HFFc6 (cell line): Measurements from ENCODE around the gene PDE4B. TPM values are rescaled to one million over a fixed set of nuclear protein-coding genes. Genes with fewer than 3 reads are reported as not detected.
"Not testable (repeated sequence)": the region's sequence is repeated elsewhere in the genome, so short reads cannot be mapped to it uniquely, and the experiment has no call there.

Source experiments
- DNase-seq: peaks from one replicate; pipeline ENCODE4 v3.0.0-alpha.2; 2018
- H3K27ac Mint-ChIP-seq: 2 replicates; pipeline ENCODE4 v1.8.0; 2020; ENCODE audit warnings: mild to moderate bottlenecking, mixed read lengths
- H3K27me3 Mint-ChIP-seq: 2 replicates; pipeline ENCODE4 v1.8.0; 2021; ENCODE audit warnings: mild to moderate bottlenecking, moderate library complexity, mixed read lengths; ENCODE audit not compliant: insufficient read depth
- H3K36me3 Mint-ChIP-seq: 2 replicates; pipeline ENCODE4 v1.8.0; 2021; ENCODE audit warnings: low read depth, mixed read lengths
- H3K4me1 Mint-ChIP-seq: 2 replicates; pipeline ENCODE4 v1.8.0; 2020; ENCODE audit warnings: low read depth, mixed read lengths
- H3K4me3 Mint-ChIP-seq: 2 replicates; pipeline ENCODE4 v1.8.0; 2020; ENCODE audit warnings: mild to moderate bottlenecking, moderate library complexity, mixed read lengths
- H3K9me3 Mint-ChIP-seq: 2 replicates; pipeline ENCODE4 v1.8.0; 2020; ENCODE audit warnings: mild to moderate bottlenecking, mixed read lengths
- CTCF ChIP-seq: fragments of 200-600 bp; sonication (generic); IDR thresholded peaks from 2 replicates; pipeline ENCODE4 v1.5.0; 2021; ENCODE audit warnings: antibody characterized with exemption, mild to moderate bottlenecking
- total RNA-seq, 6 experiments: library from RNA; stranded (reverse); fragmentation: NEBNext Ultra II Directional; extraction: Animal tissue kit (Norgen Biotek cat#: 25700); gene quantifications; 2 replicates in 1 of 6; 3 replicates in 5 of 6; pipeline ENCODE4 v1.2.3, GENCODE V29; 2021

The PDE4B gene
- total RNA-seq, 6 experiments from 2014 or later = 34.9 to 57.6 (median 42.8) TPM

- no peaks in the 10 kb centered on the region; the same call in none of the 2 replicates for H3K27me3 Mint-ChIP-seq
- no peak overlapping the region for H3K4me3 Mint-ChIP-seq
- no peaks in the 10 kb centered on the region for H3K9me3 Mint-ChIP-seq
- no peak for DNase-seq
- TF ChIP-seq CTCF = no peak
- H3K27ac Mint-ChIP-seq = no peak overlapping the region
- no peaks in the 10 kb centered on the region for H3K36me3 Mint-ChIP-seq
- no peaks in the 10 kb centered on the region; the same call in 1 of the 2 replicates for H3K4me1 Mint-ChIP-seq
Observed at GRCh38 chr1:66135161-66135560, 342.5 kb downstream of the PDE4B start.

DNA sequence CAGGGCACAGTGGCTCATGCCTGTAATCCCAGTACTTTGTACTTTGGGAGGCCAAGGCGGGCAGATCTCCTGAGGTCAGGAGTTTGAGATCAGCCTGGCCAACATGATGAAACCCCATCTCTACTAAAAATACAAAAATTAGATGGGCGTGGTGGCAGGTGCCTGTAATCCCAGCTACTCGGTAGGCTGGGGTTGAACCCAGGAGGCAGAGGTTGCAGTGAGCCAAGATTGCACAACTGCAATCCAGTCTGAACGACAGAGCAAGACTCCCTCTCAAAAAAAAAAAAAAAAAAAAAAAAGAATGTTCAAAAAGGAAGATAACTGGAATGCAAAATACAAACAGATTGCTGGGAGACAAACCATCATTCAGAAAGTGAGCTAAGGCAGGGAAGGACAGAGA, 343.7 kb downstream of the PDE4B start:
- H3K27me3 Mint-ChIP-seq, H3K4me1 Mint-ChIP-seq, H3K4me3 Mint-ChIP-seq, H3K27ac Mint-ChIP-seq, DNase-seq, H3K36me3 Mint-ChIP-seq, H3K9me3 Mint-ChIP-seq: not testable (repeated sequence)

- Mint-ChIP-seq H3K4me1 (no peaks in the 10 kb centered on the region; the same call in 1 of the 2 replicates), H3K36me3 (no peaks in the 10 kb centered on the region), H3K4me3 (no peak overlapping the region), H3K27me3 (no peaks in the 10 kb centered on the region; the same call in 1 of the 2 replicates), H3K9me3 (no peaks in the 10 kb centered on the region), H3K27ac (no peak overlapping the region)
- no peak for DNase-seq
- TF ChIP-seq CTCF = no peak
Observed at GRCh38 chr1:66137235-66137634, 344.5 kb downstream of the PDE4B start.

DNA sequence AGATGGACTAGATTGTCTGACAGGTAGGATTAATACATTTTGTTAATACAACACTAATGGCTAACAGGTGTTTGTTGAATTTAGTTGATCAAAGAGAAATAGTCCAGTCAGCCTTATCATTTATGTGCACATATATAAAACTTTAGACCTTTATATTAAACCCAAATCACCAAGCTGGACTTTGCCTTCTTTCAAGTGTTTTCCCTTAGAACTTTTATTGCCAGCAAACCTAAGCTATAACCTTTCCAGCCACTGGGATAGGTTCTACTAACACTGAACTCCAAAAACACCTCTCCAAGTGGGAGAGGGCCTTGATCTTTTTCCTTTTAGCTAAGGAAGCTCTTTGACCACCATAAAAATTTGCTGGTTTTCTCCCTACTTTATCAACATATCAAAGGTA, 345.9 kb downstream of the PDE4B start:
- Mint-ChIP-seq H3K4me1 (no peaks in the 10 kb centered on the region), H3K9me3 (no peaks in the 10 kb centered on the region), H3K36me3 (no peaks in the 10 kb centered on the region), H3K27ac (no peak overlapping the region), H3K27me3 (no peaks in the 10 kb centered on the region; the same call in none of the 2 replicates), H3K4me3 (no peak overlapping the region)
- TF ChIP-seq CTCF = no peak
- DNase-seq = no peak

DNA sequence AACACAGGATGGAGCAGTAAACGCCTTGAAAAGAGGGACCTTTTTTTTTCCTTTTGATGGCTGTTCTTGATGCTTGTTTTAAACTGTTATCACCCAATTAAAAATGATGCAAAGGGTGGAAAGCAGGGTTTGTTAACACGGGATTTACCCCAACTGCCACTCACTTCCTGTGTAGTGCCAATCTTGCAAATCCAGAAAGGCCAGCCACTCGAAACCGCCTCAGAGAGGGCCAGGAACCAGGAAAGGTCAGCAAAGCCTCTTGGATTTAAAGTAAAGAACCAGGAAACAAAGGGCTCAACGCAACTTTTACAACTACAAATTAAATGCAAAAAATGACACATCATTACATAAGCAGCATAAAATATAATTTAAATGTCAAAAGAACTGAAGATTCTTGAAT, 347.4 kb downstream of the PDE4B start:
- Mint-ChIP-seq H3K9me3 (no peaks in the 10 kb centered on the region), H3K4me1 (no peaks in the 10 kb centered on the region)
- TF ChIP-seq CTCF = no peak

GRCh38 chr1:66143651-66144050, 351.0 kb downstream of the PDE4B start:
- Mint-ChIP-seq H3K4me1 (no peaks in the 10 kb centered on the region), H3K9me3 (no peaks in the 10 kb centered on the region), H3K4me3 (no peak overlapping the region), H3K27ac (no peak overlapping the region), H3K36me3 (no peaks in the 10 kb centered on the region), H3K27me3 (no peaks in the 10 kb centered on the region; the same call in none of the 2 replicates)
- no peak for DNase-seq
- TF ChIP-seq CTCF = no peak

More for the DNA sequence above, 347.4 kb downstream of the PDE4B start:
- H3K27me3 Mint-ChIP-seq = no peaks in the 10 kb centered on the region; the same call in none of the 2 replicates
- no peak overlapping the region for H3K27ac Mint-ChIP-seq
- no peak overlapping the region for H3K4me3 Mint-ChIP-seq
- DNase-seq = no peak
- no peaks in the 10 kb centered on the region for H3K36me3 Mint-ChIP-seq
